ENCODE measurements around the gene CDH18. TPM values are rescaled to one million over a fixed set of nuclear protein-coding genes. Genes with fewer than 3 reads are reported as not detected.

CDH18 gene
- total RNA-seq, 1 donor, result 16.6 TPM

DNA sequence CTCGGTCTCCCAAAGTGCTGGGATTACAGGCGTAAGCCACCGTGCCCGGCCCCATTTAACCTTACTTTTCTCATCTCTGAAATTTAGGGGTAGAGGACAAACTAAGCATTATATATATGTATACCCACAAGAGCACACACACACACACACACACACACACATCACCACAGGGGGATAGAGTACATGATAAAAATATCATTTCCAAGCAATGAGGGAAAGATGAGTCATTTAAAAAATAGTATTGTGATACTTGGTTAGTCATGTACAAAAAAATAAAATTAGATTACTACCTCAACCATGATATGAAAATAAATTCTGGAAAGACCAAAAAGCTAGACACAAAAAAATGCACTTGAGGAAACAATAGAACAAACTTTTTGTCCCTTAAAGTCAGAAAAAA, 67.2 kb downstream of the CDH18 start:
- TF ChIP-seq, protein P1, sequence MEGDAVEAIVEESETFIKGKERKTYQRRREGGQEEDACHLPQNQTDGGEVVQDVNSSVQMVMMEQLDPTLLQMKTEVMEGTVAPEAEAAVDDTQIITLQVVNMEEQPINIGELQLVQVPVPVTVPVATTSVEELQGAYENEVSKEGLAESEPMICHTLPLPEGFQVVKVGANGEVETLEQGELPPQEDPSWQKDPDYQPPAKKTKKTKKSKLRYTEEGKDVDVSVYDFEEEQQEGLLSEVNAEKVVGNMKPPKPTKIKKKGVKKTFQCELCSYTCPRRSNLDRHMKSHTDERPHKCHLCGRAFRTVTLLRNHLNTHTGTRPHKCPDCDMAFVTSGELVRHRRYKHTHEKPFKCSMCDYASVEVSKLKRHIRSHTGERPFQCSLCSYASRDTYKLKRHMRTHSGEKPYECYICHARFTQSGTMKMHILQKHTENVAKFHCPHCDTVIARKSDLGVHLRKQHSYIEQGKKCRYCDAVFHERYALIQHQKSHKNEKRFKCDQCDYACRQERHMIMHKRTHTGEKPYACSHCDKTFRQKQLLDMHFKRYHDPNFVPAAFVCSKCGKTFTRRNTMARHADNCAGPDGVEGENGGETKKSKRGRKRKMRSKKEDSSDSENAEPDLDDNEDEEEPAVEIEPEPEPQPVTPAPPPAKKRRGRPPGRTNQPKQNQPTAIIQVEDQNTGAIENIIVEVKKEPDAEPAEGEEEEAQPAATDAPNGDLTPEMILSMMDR (IDR thresholded peaks at IDR 0.05; ENCODE audit: insufficient read depth, low read length), result no peak
- peak; percentile 48 for DNase-seq (ENCODE audit: low read depth)
- no peak overlapping the region for H3K4me3 ChIP-seq (ENCODE audit: low read depth, low read length)

GRCh38 chr5:19918780-19919179, 69.2 kb downstream of the CDH18 start:
- TF ChIP-seq, protein P1 (IDR thresholded peaks at IDR 0.05; ENCODE audit: insufficient read depth, low read length), result no peak
- H3K4me3 ChIP-seq (ENCODE audit: low read depth, low read length), result no peak overlapping the region
- no peak for DNase-seq (ENCODE audit: low read depth)

DNA sequence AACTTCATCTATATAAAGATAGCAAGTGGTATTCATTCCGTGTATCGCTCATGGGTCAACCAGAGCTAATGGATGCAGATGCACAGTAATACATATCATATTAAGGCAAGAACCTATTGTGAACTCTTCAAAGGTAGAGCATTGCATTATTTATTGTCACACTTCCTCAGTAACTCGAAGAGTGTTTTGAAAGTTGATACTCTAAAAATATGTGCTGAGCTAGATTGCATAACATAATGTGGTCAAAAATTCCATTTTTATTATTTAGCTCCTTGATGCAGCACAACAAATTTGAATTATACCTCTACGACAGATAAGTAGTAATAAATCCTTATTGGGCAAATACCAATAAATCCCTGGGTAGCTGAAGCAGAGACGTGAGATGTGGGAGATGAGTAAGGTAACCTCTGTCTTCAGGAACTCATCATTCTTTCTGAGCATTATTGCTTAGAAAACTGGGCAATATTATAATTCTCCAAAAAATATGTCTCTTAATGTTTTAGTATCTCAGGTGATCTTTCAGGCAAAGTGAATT, 70.3 kb downstream of the CDH18 start:
- no peak overlapping the region for H3K4me3 ChIP-seq (ENCODE audit: low read depth, low read length)
- no peak for DNase-seq (ENCODE audit: low read depth)
- TF ChIP-seq, protein P1 (IDR thresholded peaks at IDR 0.05; ENCODE audit: insufficient read depth, low read length), result no peak

GRCh38 chr5:19910136-19910535, 77.9 kb downstream of the CDH18 start:
- H3K4me3 ChIP-seq (ENCODE audit: low read depth, low read length), result no peak overlapping the region
- DNase-seq (ENCODE audit: low read depth), result no peak
- TF ChIP-seq, protein P1 (IDR thresholded peaks at IDR 0.05; ENCODE audit: insufficient read depth, low read length), result no peak

GRCh38 chr5:19904766-19905165, 83.2 kb downstream of the CDH18 start:
- TF ChIP-seq, protein P1 (IDR thresholded peaks at IDR 0.05; ENCODE audit: insufficient read depth, low read length), result no peak
- H3K4me3 ChIP-seq (ENCODE audit: low read depth, low read length), result no peak overlapping the region
- DNase-seq (ENCODE audit: low read depth), result no peak

DNA sequence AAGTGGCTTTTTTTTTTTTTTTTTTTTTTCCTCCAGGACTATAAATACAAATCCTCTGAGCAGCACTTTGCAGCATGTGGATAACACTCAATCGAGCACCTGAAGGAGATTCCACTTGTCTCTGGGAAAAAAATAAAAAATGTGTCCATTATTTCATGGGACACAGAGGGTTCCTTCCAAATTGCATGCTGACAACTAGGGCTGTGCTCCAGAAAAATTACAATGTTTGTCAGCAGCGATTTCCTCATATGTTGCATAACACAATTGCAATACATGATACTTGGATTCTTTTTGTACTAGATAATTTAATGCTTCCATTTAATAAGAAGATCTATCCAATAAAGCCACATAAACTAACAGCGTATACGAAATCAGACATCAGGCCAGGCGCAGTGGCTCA, 84.4 kb downstream of the CDH18 start:
- no peak overlapping the region for H3K4me3 ChIP-seq (ENCODE audit: low read depth, low read length)
- peak; percentile 62 for DNase-seq (ENCODE audit: low read depth)
- TF ChIP-seq, protein P1 (IDR thresholded peaks at IDR 0.05; ENCODE audit: insufficient read depth, low read length), result no peak

GRCh38 chr5:19902316-19902934, 85.6 kb downstream of the CDH18 start:
- H3K4me3 ChIP-seq (ENCODE audit: low read depth, low read length), result no peak overlapping the region
- TF ChIP-seq, protein P1 (IDR thresholded peaks at IDR 0.05; ENCODE audit: insufficient read depth, low read length), result no peak
- peak; percentile 74 for DNase-seq (ENCODE audit: low read depth)

Data from fibroblast of the aortic adventitia (primary cell).